ENCODE results near the gene KRR1.
"Not testable (repeated sequence)": the region's sequence is repeated elsewhere in the genome, so short reads cannot be mapped to it uniquely, and the experiment has no call there.

Gene KRR1

DNA sequence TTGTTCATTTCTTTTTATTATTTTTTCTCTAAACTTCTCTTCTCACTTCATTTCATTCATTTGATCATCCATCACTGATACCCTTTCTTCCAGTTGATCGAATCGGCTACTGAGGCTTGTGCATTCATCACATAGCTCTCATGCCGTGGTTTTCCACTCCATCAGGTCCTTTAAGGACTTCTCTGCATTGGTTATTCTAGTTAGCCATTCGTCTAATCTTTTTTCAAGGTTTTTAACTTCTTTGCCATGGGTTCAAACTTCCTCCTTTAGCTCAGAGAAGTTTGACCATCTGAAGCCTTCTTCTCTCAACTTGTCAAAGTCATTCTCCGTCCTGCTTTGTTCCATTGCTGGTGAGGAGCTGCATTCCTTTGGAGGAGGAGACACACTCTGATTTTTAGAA is 10.7 kb upstream of the KRR1 start:
- not testable (repeated sequence) for DNase-seq

- DNase-seq, result not testable (repeated sequence)
Measured at GRCh38 chr12:75521224-75521623, 9.8 kb upstream of the KRR1 start.

DNA sequence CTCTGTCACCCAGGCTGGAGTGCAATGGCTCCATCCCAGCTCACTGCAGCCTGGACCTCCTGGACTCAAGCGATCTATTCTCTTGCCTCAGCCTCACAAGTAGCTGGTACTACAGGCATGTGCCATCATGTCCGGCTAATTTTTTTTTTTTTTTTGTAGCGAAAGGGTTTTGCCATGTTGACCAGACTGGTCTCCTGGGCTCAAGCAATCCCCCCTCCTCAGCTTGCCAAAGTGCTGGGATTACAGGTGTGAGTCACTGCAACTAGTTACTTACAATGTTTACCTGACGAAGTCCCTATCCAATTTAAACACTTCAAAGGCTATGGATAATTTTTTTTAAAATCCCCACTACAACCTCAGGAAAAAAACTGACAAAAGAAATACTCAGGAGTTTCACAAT is 1.8 kb downstream of the KRR1 start:
- DNase-seq, result no peak

GRCh38 chr12:75508159-75508558 is 3.2 kb downstream of the KRR1 start:
- no peak for DNase-seq

GRCh38 chr12:75507086-75507485 is 4.3 kb downstream of the KRR1 start:
- no peak for DNase-seq

- DNase-seq, result no peak
Measured at GRCh38 chr12:75505706-75506312, 5.6 kb downstream of the KRR1 start.

DNA sequence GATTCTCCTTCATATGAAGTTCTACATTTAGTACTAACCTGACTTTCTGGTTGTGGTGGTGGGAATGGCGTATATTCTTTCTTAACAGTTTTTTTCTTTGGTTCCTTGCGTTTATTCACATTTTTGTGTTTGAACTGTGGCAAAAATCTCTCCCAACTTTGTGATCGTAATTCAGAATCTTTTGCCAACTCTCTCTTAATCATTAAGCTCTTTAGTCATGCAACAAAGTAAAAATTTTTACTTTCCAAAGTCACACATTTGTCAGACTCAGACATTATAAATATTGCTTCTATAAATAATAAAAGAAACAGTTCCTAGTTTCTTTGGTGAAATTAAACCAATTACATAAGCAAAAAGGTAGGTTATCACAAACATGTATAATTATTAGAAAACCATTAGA is 7.5 kb downstream of the KRR1 start:
- DNase-seq, result no peak

DNA sequence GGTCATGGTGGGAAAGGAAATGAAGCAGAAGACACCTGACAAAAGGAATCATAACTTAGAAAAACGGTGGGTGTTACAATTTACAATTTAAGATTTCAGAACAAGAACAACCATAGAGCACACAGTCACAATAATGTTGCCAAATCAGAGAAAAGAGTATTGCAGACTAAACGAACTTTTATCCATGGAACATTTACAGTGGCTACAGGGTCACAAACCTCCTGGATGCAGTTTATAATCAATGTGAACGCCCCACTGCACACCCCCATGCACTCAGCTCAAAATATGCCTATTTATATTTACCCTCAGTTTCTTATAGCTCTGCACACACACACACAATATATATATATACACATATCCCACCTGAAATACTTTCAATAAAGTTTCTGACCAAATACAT is 8.0 kb downstream of the KRR1 start:
- DNase-seq, result no peak

DNA sequence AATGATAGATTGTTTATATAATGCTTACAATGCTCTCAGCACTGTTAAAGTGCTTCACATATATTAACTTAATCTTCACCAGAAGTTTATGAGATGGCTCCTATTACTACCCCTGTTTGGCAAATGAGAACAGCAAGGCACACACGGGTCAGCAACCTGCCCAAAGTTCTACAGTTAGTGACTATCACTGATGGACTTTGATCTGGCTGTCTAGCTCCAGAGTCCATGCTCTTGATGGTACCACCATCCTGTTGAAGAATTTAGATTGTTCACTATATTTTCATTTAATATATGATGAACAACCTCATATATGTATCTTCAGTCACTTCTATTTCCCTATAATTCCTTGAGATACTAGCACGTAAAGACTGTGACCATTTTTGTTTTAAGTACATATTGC is 20.2 kb downstream of the KRR1 start:
- no peak for DNase-seq

DNA sequence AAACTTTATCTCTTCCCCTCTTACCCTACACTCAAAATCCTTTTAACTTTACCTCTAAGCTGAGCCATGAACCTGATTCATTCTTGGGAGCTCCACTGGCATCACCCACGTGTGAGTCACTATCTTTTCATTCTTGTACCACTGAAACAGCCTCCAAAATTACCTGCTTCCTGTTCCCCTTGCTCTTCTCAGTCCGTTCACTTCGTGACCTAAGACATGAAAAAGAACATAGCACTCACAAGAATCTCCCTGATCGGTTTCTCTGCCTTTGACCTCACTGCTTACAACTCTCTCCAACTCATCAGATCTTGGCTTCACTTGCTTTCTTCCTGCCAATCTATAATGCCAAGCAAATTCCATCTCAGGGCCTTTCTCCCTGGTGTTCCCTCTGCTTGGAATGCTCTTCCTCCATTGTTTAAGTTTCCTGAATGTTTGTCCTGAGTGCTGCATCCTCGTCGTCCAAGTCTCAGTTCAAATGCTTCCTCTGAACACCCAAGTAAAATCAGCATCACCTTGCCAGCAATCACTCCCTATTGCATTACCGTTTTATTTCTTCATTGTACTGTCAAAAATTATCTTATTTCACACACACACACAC is 21.7 kb downstream of the KRR1 start:
- peak; percentile 48 for DNase-seq

- no peak for DNase-seq
Measured at GRCh38 chr12:75489187-75489586, 22.2 kb downstream of the KRR1 start.

- DNase-seq, result no peak
Measured at GRCh38 chr12:75488553-75488952, 22.9 kb downstream of the KRR1 start.

GRCh38 chr12:75487308-75487707 is 24.1 kb downstream of the KRR1 start:
- no peak for DNase-seq

- DNase-seq, result not testable (repeated sequence)
Measured at GRCh38 chr12:75484450-75484849, 27.0 kb downstream of the KRR1 start.

DNA sequence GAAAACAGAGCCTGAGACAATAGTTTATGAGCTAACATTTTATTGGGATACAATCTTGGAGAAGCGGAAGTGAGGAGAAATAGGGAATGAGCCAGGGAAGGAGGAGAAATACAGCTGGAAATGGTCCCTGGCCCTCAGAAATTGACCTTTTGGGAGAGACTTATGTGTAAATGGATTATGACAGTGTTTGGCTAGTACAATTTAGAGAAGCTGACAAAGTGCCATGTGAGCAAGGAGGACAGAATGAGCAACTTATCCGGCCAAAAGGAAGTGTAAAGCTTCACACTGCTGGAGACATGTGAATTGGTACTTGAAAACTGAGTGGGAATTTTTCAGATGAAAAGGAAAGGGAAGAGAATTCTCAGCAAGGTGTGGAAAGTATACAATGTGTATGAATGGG is 28.0 kb downstream of the KRR1 start:
- DNase-seq, result no peak

DNA sequence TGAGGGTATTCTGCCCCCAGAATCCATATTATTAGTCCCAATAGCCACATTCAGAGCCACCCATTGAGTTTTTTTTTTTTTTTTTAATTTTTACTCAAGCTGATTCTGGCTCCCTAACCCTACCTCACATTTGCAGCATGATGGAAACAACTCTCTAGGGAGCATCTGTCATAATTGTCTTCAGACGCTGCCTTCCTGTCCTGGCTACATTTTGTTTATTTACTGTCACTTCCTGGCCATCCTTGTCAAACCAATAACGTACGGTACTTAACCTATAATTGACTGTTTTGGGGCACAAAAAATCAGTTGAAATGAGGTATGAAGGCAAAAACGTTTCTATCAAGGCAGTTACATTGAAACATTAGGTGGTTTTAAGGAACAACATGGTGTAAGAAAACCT is 28.8 kb downstream of the KRR1 start:
- no peak for DNase-seq

DNA sequence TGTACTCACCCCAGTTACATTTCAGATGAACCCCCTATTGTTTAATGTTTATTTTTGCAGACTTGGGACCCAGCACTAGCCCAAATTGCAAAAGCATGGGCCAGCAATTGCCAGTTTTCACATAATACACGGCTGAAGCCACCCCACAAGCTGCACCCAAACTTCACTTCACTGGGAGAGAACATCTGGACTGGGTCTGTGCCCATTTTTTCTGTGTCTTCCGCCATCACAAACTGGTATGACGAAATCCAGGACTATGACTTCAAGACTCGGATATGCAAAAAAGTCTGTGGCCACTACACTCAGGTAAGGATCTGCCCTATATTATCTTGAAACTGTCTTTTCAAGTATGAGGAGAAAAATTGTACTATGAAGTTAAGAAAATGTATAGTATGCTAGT is 29.6 kb downstream of the KRR1 start:
- DNase-seq, result no peak

- no peak for DNase-seq
Measured at GRCh38 chr12:75481013-75481705, 30.2 kb downstream of the KRR1 start.

DNA sequence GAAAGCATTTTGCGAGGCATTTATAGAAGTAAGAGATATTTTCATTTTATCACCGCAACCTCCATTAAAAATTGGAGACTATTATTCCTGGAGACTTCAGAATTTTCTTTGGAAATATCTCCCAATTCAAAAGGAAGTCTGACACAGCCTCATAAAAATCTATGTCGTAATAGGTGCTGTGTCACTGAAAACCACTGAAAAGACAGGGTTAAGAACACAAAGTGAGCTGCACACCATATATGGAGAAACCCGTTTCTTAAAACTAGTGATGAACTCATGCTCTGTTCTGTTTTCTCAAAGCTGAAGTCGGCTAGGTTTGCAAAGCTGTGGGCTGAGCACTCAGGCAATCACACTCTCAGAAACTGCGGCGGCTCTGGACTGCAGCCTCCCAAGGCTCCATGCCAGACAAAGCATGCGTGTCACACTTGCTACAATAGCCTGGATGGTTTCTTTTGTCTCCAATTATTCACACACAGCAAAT is 30.9 kb downstream of the KRR1 start, which contains the start of gene GLIPR1:
Gene GLIPR1, plus strand, starts transcription at position 287 of the 481 bp plus-strand sequence. Its CDS starts 126 bp downstream, at position 413.
- peak; percentile 83 for DNase-seq

DNA sequence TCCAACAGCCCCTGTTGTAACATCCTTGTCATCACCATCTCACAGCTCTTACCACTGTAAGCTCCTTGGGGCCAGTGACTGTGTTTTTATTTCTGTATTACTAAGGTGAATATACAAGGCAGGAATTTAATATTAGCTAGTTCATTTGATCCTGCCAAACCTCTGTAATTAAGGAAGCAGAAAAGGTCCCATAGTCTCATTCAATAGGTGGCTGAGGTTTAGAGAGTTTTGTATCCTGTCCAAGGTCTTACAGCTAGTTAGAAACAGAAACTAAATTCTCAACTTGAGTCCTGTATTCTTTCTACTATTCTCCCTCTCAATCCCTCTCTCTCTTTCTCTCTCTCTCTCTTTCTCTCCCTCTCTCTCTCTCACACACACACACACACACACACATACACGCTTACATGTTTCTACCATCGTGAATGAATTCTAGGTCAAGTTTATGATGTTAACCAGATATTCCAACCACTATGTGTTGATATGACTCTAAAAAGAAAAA is 31.4 kb downstream of the KRR1 start:
- DNase-seq, result no peak

DNA sequence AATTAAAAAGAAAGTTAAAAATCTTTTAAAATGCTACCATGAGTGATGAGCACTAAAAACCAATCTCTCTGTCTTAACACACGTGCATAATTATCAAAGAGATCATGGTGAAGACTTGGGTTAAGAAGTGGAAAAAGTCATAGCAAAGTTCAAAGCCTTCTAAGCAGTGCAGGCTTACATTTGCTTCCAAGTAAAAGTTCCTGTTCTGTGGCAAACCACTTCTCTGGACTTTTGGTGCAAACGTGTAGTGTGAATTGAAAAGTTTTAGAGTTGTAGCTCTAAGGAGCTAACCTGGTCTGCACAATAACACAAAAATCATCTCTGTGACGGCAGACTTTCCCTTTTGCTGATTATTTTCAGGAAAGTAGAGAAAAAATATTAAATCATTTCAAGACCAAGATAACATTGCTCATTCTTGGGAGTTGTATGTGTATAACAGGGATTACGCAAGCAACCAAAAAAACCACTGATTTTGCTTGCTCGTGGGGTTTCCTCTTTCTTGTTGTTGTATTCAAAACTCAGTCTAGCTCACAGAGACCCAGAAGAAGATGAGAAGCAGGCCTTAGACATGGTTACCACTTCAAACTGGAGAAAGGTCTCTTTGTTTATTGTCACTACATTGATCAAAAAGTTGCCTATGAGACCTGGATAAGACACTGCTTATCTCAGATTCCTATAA is 33.2 kb downstream of the KRR1 start:
- peak; percentile 31 for DNase-seq

- no peak for DNase-seq
Measured at GRCh38 chr12:75477137-75477536, 34.3 kb downstream of the KRR1 start.

- DNase-seq, result peak; percentile 66
Measured at GRCh38 chr12:75476071-75476470, 35.3 kb downstream of the KRR1 start.
